GM23338 (cell line): ENCODE measurements around the gene OR6A2.
A peak's percentile ranks its signal among the peaks of the same experiment; 100 is the strongest.
"Not testable (repeated sequence)": the region's sequence is repeated elsewhere in the genome, so short reads cannot be mapped to it uniquely, and the experiment has no call there.

Source experiments
- CTCF ChIP-seq, 2 experiments: fragments of 200-600 bp in 1 of 2; sonication (generic) in 1 of 2; conservative IDR thresholded peaks; 2 replicates each; pipeline versions ENCODE4 v1.5.1 to v1.6.1; 2016 to 2017; ENCODE audit warnings: antibody characterized with exemption in 2 of 2, low read depth in 2 of 2, mild to moderate bottlenecking in 2 of 2, moderate library complexity in 1 of 2
- EZH2 ChIP-seq: fragments of 200-600 bp; sonication (generic); IDR thresholded peaks from one replicate; pipeline ENCODE4 v1.8.0; 2017; ENCODE audit warnings: antibody characterized with exemption, mild to moderate bottlenecking, low read depth; ENCODE audit not compliant: unreplicated experiment
- NANOG ChIP-seq: IDR thresholded peaks from 2 replicates; pipeline ENCODE4 v1.6.1; 2016; ENCODE audit warnings: antibody characterized with exemption, borderline replicate concordance
- POLR2AphosphoS5 ChIP-seq: IDR thresholded peaks from 2 replicates; pipeline ENCODE4 v1.6.1; 2016; ENCODE audit warnings: antibody characterized with exemption, low read depth
- REST ChIP-seq: IDR thresholded peaks from one replicate; pipeline ENCODE4 v1.6.1; 2018; ENCODE audit warnings: antibody characterized with exemption; ENCODE audit not compliant: unreplicated experiment

GRCh38 chr11:6801075-6801474, 1.6 kb upstream of the OR6A2 start:
- not testable (repeated sequence) for TF ChIP-seq CTCF (conservative IDR thresholded peaks at IDR 0.05; ENCODE audit: low read depth in 2 of 2); POLR2AphosphoS5; EZH2; REST
- TF ChIP-seq NANOG = peak; percentile 29; the same call in 1 of the 2 replicates
